Spleen (tissue), 11 donors: Measurements from ENCODE around the gene MYPOP. TPM values are rescaled to one million over a fixed set of nuclear protein-coding genes. Genes with fewer than 3 reads are reported as not detected.

Source experiments
- DNase-seq: peaks from one replicate; pipeline ENCODE4 v3.0.0-alpha.2; 2020
- H3K27ac ChIP-seq, 8 donors: fragments of 200-600 bp; sonication (generic) in 7 of 8; 1 replicate in 4 of 8; 2 replicates in 4 of 8; pipeline versions ENCODE4 v1.5.0 to v1.8.0; 2016 to 2021; ENCODE audit warnings: inconsistent platforms in 4 of 8, mild to moderate bottlenecking in 4 of 8, moderate library complexity in 1 of 8
- H3K27me3 ChIP-seq, 7 donors: fragments of 200-600 bp; sonication (generic) in 6 of 7; replicated peaks in 1 of 7; 1 replicate in 4 of 7; 2 replicates in 3 of 7; pipeline versions ENCODE4 v1.5.0 to v1.8.0; 2016 to 2021; ENCODE audit warnings: inconsistent platforms in 3 of 7, mild to moderate bottlenecking in 1 of 7
- H3K36me3 ChIP-seq, 6 donors: fragments of 200-600 bp; sonication (generic) in 5 of 6; 1 replicate in 4 of 6; 2 replicates in 2 of 6; pipeline versions ENCODE4 v1.5.0 to v1.8.0; 2016 to 2021; ENCODE audit warnings: inconsistent platforms in 2 of 6
- H3K4me1 ChIP-seq, 6 donors: fragments of 200-600 bp; sonication (generic) in 5 of 6; 1 replicate in 3 of 6; 2 replicates in 3 of 6; pipeline versions ENCODE4 v1.5.0 to v1.8.0; 2016 to 2021; ENCODE audit warnings: inconsistent platforms in 3 of 6
- H3K4me3 ChIP-seq, 8 donors: fragments of 200-600 bp; sonication (generic) in 7 of 8; 1 replicate in 4 of 8; 2 replicates in 4 of 8; pipeline versions ENCODE4 v1.5.0 to v1.8.0; 2016 to 2021; ENCODE audit warnings: inconsistent platforms in 4 of 8, mild to moderate bottlenecking in 4 of 8, moderate library complexity in 2 of 8
- H3K9me3 ChIP-seq, 8 donors: fragments of 200-600 bp; sonication (generic) in 7 of 8; 1 replicate in 4 of 8; 2 replicates in 4 of 8; pipeline versions ENCODE4 v1.5.0 to v1.8.0; 2016 to 2021; ENCODE audit warnings: inconsistent platforms in 4 of 8
- POLR2A ChIP-seq, 3 donors: fragments of 450-650 bp; IDR thresholded peaks; one replicate each; pipeline ENCODE4 v1.5.1; 2017; ENCODE audit warnings: antibody characterized with exemption in 3 of 3, mild to moderate bottlenecking in 1 of 3
- POLR2AphosphoS5 ChIP-seq, 3 donors: sonication (generic); formaldehyde crosslinking; IDR thresholded peaks; one replicate each; pipeline ENCODE4 v1.5.1; 2017; ENCODE audit warnings: antibody characterized with exemption in 3 of 3
- WGBS, 5 donors: extraction: QIAGEN DNeasy Blood & Tissue Kit in 3 of 5; methylation state at CpG; one replicate each; pipeline versions ENCODE4 v1.1.5 to v1.1.7; 2013 to 2018; 5-methylcytosine and 5-hydroxymethylcytosine counted together
- intact Hi-C: fragments of 100-400 bp; cut with DNase I; formaldehyde crosslinking; loops from one replicate; pipeline ENCODE4 v1.15.0; 2023; ENCODE audit warnings: low total_unique reads
- polyA plus RNA-seq, 3 donors: library from polyadenylated mRNA; stranded (reverse); fragments of 200-250 nt; gene quantifications; one replicate each; pipeline ENCODE4 v1.2.1, GENCODE V29; 2013
- total RNA-seq, 7 donors: library from RNA; depleted of rRNA in 3 of 7; stranded (reverse); fragments of >200 nt in 3 of 7; fragmentation: NEBNext Ultra II Directional in 4 of 7; extraction: Animal tissue kit (Norgen Biotek cat#: 25700) in 4 of 7; gene quantifications; one replicate each; pipeline versions ENCODE4 v1.1.0 to v1.2.1, GENCODE V29; 2016 to 2021
- TF ChIP-seq, protein P1 (sequence below), 11 experiments: fragments of 200-600 bp in 7 of 11; fragments of 450-650 bp in 4 of 11; sonication (generic) in 4 of 11; IDR thresholded peaks in 8 of 11; conservative IDR thresholded peaks in 3 of 11; 1 replicate in 7 of 11; 2 replicates in 4 of 11; pipeline versions ENCODE4 v1.4.0 to v1.8.0; 2016 to 2021; ENCODE audit warnings: antibody characterized with exemption in 11 of 11, inconsistent platforms in 4 of 11, mild to moderate bottlenecking in 1 of 11
- donor health status: healthy with polysubstance abuse.
- donor health status: DM: no; HTN: no; CAD: no; lungs with moderate emphysema.
- donor health status: DM: no; HTN: no; CAD: no.
- donor health status: Bipolar disorder and iron deficiency.
- donor health status: healthy.
- donor health status: DM: no; HTN: no; CAD: no.
- donor health status: DM: yes; HTN: yes; CAD: no.

MYPOP gene
- total and polyA plus RNA-seq, 10 donors = 5.1 to 13.2 (median 9.5) TPM

DNA sequence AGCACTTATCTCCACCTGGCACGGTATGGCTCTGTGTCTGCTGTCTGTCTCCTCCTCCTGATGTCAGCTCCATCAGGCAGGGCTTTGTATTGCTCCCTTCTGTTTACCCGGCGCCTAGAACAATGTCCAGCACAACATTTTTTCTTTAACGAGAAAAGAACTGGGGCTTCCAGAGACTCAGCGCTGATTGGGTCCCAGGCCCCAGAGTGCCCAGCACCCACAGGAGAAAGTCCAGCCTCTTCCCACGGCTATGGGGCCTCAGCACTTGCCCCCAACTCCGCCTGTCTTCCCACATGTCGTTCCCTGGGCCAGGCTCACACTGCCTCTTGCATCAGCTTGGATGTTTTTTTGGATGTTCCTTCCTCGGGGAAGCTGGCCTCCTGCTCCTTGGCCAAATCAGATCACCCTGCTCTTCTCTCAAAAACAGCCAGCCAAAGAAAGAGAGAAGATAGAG, 6.9 kb downstream of the MYPOP start:
- Histone ChIP-seq H3K4me1 (peaks cover 3 to 51% (median 17%) of the 10 kb centered on the region in 6 donors), H3K36me3 (peaks cover 0 to 81% (median 34%) of the 10 kb centered on the region in 6 donors), H3K9me3 (no peaks in the 10 kb centered on the region), H3K4me3 (no peak overlapping the region), H3K27ac (peak overlapping the region in 1 of 8 donors; percentile 4), H3K27me3 (no peaks in the 10 kb centered on the region)
- TF ChIP-seq, protein P1, sequence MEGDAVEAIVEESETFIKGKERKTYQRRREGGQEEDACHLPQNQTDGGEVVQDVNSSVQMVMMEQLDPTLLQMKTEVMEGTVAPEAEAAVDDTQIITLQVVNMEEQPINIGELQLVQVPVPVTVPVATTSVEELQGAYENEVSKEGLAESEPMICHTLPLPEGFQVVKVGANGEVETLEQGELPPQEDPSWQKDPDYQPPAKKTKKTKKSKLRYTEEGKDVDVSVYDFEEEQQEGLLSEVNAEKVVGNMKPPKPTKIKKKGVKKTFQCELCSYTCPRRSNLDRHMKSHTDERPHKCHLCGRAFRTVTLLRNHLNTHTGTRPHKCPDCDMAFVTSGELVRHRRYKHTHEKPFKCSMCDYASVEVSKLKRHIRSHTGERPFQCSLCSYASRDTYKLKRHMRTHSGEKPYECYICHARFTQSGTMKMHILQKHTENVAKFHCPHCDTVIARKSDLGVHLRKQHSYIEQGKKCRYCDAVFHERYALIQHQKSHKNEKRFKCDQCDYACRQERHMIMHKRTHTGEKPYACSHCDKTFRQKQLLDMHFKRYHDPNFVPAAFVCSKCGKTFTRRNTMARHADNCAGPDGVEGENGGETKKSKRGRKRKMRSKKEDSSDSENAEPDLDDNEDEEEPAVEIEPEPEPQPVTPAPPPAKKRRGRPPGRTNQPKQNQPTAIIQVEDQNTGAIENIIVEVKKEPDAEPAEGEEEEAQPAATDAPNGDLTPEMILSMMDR (IDR thresholded peaks at IDR 0.05 in 8 of 11, conservative IDR thresholded peaks at IDR 0.05 in 3 of 11) = no peak
- TF ChIP-seq POLR2AphosphoS5 (IDR thresholded peaks at IDR 0.05) (no peak), POLR2A (IDR thresholded peaks at IDR 0.05) (no peak)
- intact Hi-C loops = no loop called here
- no peak for DNase-seq
- 91 to 94% (median 93%) methylated on average over 9 of the region's 9 CpGs for WGBS, 5 donors

DNA sequence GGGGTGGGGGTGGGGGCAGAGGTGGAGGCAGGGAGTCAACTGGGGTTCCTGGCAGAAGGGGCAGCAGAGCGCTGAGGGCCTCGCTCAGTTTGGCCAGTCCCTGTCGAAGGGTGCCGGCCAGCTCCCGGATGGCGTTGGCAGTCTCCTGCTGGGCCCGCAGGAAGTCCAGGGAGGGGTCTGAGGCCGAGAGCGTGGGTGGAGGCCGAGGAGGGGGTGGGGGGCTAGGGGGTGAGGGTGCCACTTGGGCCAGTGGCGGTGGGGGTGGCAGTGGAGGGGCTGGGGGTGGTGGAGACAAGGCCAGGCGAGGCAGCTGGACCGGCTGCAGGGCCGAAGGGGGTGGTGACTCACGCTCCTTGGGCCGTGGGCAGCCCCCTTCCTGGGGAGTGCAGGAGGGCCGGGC, 11.5 kb downstream of the MYPOP start:
- WGBS, 5 donors = 82 to 96% (median 91%) methylated on average over 10 to 17 of the region's 17 CpGs
- Histone ChIP-seq H3K36me3 (peaks cover 0 to 48% (median 16%) of the 10 kb centered on the region in 6 donors), H3K27ac (no peak overlapping the region), H3K4me3 (no peak overlapping the region), H3K9me3 (no peaks in the 10 kb centered on the region), H3K27me3 (no peaks in the 10 kb centered on the region), H3K4me1 (peaks cover 0 to 28% (median 11%) of the 10 kb centered on the region in 6 donors)
- intact Hi-C loops = no loop called here
- no peak for TF ChIP-seq POLR2A (IDR thresholded peaks at IDR 0.05)
- TF ChIP-seq, protein P1 (IDR thresholded peaks at IDR 0.05 in 8 of 11, conservative IDR thresholded peaks at IDR 0.05 in 3 of 11) = no peak
- no peak for TF ChIP-seq POLR2AphosphoS5 (IDR thresholded peaks at IDR 0.05)
- DNase-seq = no peak

DNA sequence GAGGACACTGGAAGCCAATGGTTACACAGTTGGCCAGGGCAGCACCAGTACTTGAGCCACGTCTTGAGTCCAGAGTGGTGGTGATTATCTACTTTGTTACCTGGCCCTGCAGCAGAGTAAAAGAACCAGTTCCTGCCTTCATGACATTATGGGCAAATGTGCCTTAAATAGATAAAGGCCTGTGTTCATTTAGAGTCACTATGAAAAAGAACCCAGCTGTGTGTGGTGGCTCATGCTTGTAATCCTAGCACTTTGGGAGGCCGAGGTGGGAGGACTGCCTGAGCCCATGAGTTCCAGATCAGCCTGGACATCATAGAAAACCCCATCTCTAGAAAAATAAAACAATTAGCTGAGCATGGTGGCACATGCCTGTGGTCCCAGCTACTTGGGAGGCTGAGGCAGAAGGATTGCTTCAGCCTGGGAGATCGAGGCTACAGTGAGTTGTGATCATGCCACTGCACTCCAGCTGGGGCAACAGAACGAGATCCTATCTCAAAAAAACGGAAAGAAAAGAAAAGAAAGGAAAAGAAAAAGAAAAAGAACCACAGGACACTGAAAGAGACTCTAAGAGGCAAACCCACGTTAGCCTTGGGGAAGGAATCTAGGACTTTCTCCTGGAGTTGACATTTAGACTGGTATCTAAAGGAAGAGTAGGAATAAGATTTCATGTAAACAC, 13.1 kb downstream of the MYPOP start:
- peaks cover 0 to 42% (median 7%) of the 10 kb centered on the region in 6 donors for H3K36me3 ChIP-seq

More for the DNA sequence above, 13.1 kb downstream of the MYPOP start:
- H3K4me1 ChIP-seq = peaks cover 10 to 34% (median 23%) of the 10 kb centered on the region in 6 donors
- H3K27me3 ChIP-seq = no peaks in the 10 kb centered on the region
- H3K9me3 ChIP-seq = no peaks in the 10 kb centered on the region
- intact Hi-C loops = no loop called here
- no peak for TF ChIP-seq POLR2A (IDR thresholded peaks at IDR 0.05)
- no peak for TF ChIP-seq POLR2AphosphoS5 (IDR thresholded peaks at IDR 0.05)
- TF ChIP-seq, protein P1 (IDR thresholded peaks at IDR 0.05 in 8 of 11, conservative IDR thresholded peaks at IDR 0.05 in 3 of 11) = no peak
- WGBS, 5 donors = 75 to 78% (median 76%) methylated on average over 6 of the region's 6 CpGs
- H3K4me3 ChIP-seq = no peak overlapping the region
- no peak for DNase-seq
- no peak overlapping the region for H3K27ac ChIP-seq
